Spinal cord (tissue), 10 donors: Measurements from ENCODE around the gene POLR2H. TPM values are rescaled to one million over a fixed set of nuclear protein-coding genes. Genes with fewer than 3 reads are reported as not detected.

Experiments used
- DNase-seq, 6 donors: peaks; one replicate each; pipeline versions ENCODE4 v3.0.0 to v3.0.0-alpha.2; 2013 to 2015; ENCODE audit warnings: low spot score in 6 of 6, low read depth in 4 of 6
- H3K27ac ChIP-seq: one replicate; pipeline ENCODE4 v1.5.1; 2013; ENCODE audit warnings: low read depth, low read length, control low read depth
- H3K27me3 ChIP-seq: one replicate; pipeline ENCODE4 v1.6.1; 2013; ENCODE audit warnings: low read length; ENCODE audit not compliant: control insufficient read depth, insufficient read depth
- H3K36me3 ChIP-seq: one replicate; pipeline ENCODE4 v1.6.1; 2013; ENCODE audit warnings: low read length; ENCODE audit not compliant: control insufficient read depth, insufficient read depth
- H3K4me1 ChIP-seq: one replicate; pipeline ENCODE4 v1.6.1; 2013; ENCODE audit warnings: low read length; ENCODE audit not compliant: control insufficient read depth, insufficient read depth
- H3K4me3 ChIP-seq: one replicate; pipeline ENCODE4 v1.5.1; 2013; ENCODE audit warnings: low read depth, low read length, control low read depth
- H3K9me3 ChIP-seq: one replicate; pipeline ENCODE4 v1.6.1; 2013; ENCODE audit warnings: low read length; ENCODE audit not compliant: control insufficient read depth, insufficient read depth
- WGBS: methylation state at CpG from one replicate; pipeline ENCODE4 v1.1.5; 2013; ENCODE audit warnings: missing lambda C conversion rate; ENCODE audit not compliant: insufficient coverage; 5-methylcytosine and 5-hydroxymethylcytosine counted together
- polyA plus RNA-seq, 2 donors: library from polyadenylated mRNA; unstranded; fragments of 120-200 nt; gene quantifications; one replicate each; pipeline ENCODE4 v1.2.1, GENCODE V29; 2013; ENCODE audit not compliant: insufficient read length in 2 of 2
- total RNA-seq, 2 donors: library from RNA; depleted of rRNA in 1 of 2; stranded (reverse); fragments of 120-200 nt in 1 of 2; fragments of >200 nt in 1 of 2; gene quantifications; one replicate each; pipeline versions ENCODE4 v1.2.3 to v1.2.4, GENCODE V29; 2013 to 2014
- donor health status: healthy.

POLR2H gene
- total and polyA plus RNA-seq, 4 donors = 45.4 to 81.2 (median 65.5) TPM

GRCh38 chr3:184362668-184363546 lies 1.4 kb downstream of the POLR2H start:
- peak overlapping the region; percentile 85 for H3K4me3 ChIP-seq
- H3K27me3 ChIP-seq = no peaks in the 10 kb centered on the region
- H3K9me3 ChIP-seq = no peaks in the 10 kb centered on the region
- peaks cover 46% of the 10 kb centered on the region for H3K4me1 ChIP-seq
- H3K36me3 ChIP-seq = peaks cover 40% of the 10 kb centered on the region
- H3K27ac ChIP-seq = peak overlapping the region; percentile 99
- WGBS = 0% methylated on average over 68 of the region's 68 CpGs
- peak in 5 of 6 donors; percentile 91 to 99 (median 95) for DNase-seq

GRCh38 chr3:184366619-184367289 lies 5.2 kb downstream of the POLR2H start:
- H3K9me3 ChIP-seq = no peaks in the 10 kb centered on the region

GRCh38 chr3:184368116-184368515 lies 6.6 kb downstream of the POLR2H start:
- Histone ChIP-seq H3K9me3 (no peaks in the 10 kb centered on the region), H3K4me1 (peaks cover 33% of the 10 kb centered on the region), H3K27ac (peak overlapping the region; percentile 76), H3K36me3 (peaks cover 46% of the 10 kb centered on the region), H3K4me3 (no peak overlapping the region), H3K27me3 (no peaks in the 10 kb centered on the region)
- no peak for DNase-seq
- WGBS = 77% methylated on average over 6 of the region's 9 CpGs

More at GRCh38 chr3:184366619-184367289, 5.2 kb downstream of the POLR2H start:
- Histone ChIP-seq H3K27ac (no peak overlapping the region), H3K4me1 (peaks cover 35% of the 10 kb centered on the region), H3K27me3 (no peaks in the 10 kb centered on the region), H3K4me3 (no peak overlapping the region), H3K36me3 (peaks cover 46% of the 10 kb centered on the region)
- WGBS = 100% methylated on average over 1 of the region's 5 CpGs
- no peak for DNase-seq

- DNase-seq = peak in 3 of 6 donors; percentile 46 to 85 (median 57)
- Histone ChIP-seq H3K27me3 (no peaks in the 10 kb centered on the region), H3K9me3 (no peaks in the 10 kb centered on the region), H3K4me3 (no peak overlapping the region), H3K27ac (peak overlapping the region; percentile 76), H3K36me3 (peaks cover 46% of the 10 kb centered on the region), H3K4me1 (peaks cover 29% of the 10 kb centered on the region)
- WGBS = 51% methylated on average over 3 of the region's 3 CpGs
These were observed 7.2 kb downstream of the POLR2H start for GRCh38 chr3:184368586-184369183.

- peak in 5 of 6 donors; percentile 70 to 95 (median 76) for DNase-seq
- no peaks in the 10 kb centered on the region for H3K27me3 ChIP-seq
- peaks cover 32% of the 10 kb centered on the region for H3K36me3 ChIP-seq
- no peak overlapping the region for H3K4me3 ChIP-seq
- H3K4me1 ChIP-seq = peaks cover 21% of the 10 kb centered on the region
- H3K9me3 ChIP-seq = no peaks in the 10 kb centered on the region
- no peak overlapping the region for H3K27ac ChIP-seq
- 6% methylated on average over 2 of the region's 5 CpGs for WGBS
These were observed 10.1 kb downstream of the POLR2H start for GRCh38 chr3:184371570-184372018.

GRCh38 chr3:184372296-184372821 lies 10.8 kb downstream of the POLR2H start:
- peaks cover 24% of the 10 kb centered on the region for H3K36me3 ChIP-seq
- H3K4me3 ChIP-seq = no peak overlapping the region
- peaks cover 22% of the 10 kb centered on the region for H3K4me1 ChIP-seq
- no peak for DNase-seq
- no peaks in the 10 kb centered on the region for H3K9me3 ChIP-seq
- 76% methylated on average over 8 of the region's 8 CpGs for WGBS
- H3K27ac ChIP-seq = no peak overlapping the region
- peaks cover 3% of the 10 kb centered on the region for H3K27me3 ChIP-seq

GRCh38 chr3:184372911-184373310 lies 11.4 kb downstream of the POLR2H start:
- H3K9me3 ChIP-seq = no peaks in the 10 kb centered on the region
- no peak for DNase-seq
- peaks cover 3% of the 10 kb centered on the region for H3K27me3 ChIP-seq
- H3K4me1 ChIP-seq = peaks cover 26% of the 10 kb centered on the region
- WGBS = 82% methylated on average over 3 of the region's 5 CpGs
- H3K27ac ChIP-seq = no peak overlapping the region
- H3K36me3 ChIP-seq = peaks cover 21% of the 10 kb centered on the region
- H3K4me3 ChIP-seq = no peak overlapping the region

GRCh38 chr3:184373422-184373821 lies 11.9 kb downstream of the POLR2H start:
- Histone ChIP-seq H3K9me3 (no peaks in the 10 kb centered on the region), H3K27me3 (peaks cover 3% of the 10 kb centered on the region), H3K36me3 (peaks cover 17% of the 10 kb centered on the region), H3K27ac (no peak overlapping the region), H3K4me1 (peaks cover 24% of the 10 kb centered on the region), H3K4me3 (no peak overlapping the region)
- WGBS = 72% methylated on average over 5 of the region's 6 CpGs
- no peak for DNase-seq

- Histone ChIP-seq H3K9me3 (no peaks in the 10 kb centered on the region), H3K36me3 (no peaks in the 10 kb centered on the region), H3K27ac (no peak overlapping the region), H3K4me1 (peaks cover 28% of the 10 kb centered on the region), H3K4me3 (no peak overlapping the region), H3K27me3 (peaks cover 9% of the 10 kb centered on the region)
- 90% methylated on average over 10 of the region's 12 CpGs for WGBS
- no peak for DNase-seq
These were observed 14.4 kb downstream of the POLR2H start for GRCh38 chr3:184375747-184376461.
